ENCODE measurements around the gene METTL1.
A peak's percentile ranks its signal among the peaks of the same experiment; 100 is the strongest.

METTL1 gene

DNA sequence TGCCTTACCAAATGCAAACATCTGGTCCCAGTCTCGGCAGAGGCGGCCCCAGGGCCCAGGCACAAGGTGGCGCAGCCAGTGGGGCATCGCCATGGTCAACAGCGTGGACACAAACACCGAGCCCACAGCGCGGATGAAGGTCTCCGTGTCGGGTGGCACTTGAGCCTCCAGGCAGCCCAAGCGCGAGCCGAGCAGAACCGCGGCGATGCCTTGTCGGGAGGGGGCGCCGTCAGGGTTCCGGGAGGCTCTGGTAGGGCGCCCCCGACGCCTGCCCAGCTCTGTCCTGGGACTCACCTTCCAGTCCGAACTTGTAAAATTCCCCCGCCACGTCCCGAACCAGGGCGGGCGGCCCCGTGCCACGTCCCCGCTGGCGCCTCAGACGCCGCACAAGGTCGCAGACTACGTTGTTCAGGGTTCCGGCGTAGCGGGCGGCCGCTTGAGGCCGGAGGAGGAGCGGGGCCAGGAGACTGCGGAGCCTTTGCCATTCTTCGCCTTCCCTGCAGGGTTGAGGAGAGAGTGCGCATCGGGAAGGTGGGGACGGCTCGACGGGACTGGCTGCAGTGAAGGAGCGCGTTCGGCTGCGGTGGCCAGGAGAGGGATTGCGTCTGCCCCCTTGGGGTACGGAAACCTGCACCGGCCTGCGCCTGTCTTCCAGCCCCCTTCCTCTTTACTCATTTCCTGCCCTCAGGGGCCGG lies 6.8 kb downstream of the METTL1 start:
- no peak for DNase-seq (ENCODE audit: insufficient read length, low spot score)
- peak; percentile 85 for FAIRE-seq
- TF ChIP-seq TAF1 (IDR thresholded peaks at IDR 0.05; ENCODE audit: low read depth, low read length) (no peak), POLR2AphosphoS5 (IDR thresholded peaks at IDR 0.05; ENCODE audit: low read depth, low read length) (no peak), SPI1 (IDR thresholded peaks at IDR 0.05; ENCODE audit: low read depth, low read length) (0 out of 2 replicates have a peak, but pooled peaks have one; percentile 17)

DNA sequence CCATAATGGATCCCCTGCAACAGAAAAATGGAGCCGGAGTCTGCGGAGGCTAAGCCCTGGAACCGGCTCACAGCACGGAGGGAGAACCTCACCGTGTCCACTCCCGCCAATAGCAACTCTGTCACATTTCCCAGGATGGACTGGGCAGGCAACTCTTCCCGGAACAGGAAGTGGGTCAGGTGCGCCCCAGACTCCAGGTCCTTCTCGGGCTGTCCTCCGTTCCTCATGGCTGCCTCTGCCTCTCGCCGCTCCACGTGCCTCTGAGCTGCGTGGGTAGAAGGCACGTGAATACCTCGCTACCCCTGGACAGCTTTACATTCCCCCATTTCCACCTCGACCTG lies 7.3 kb downstream of the METTL1 start:
- DNase-seq (ENCODE audit: insufficient read length, low spot score) = no peak
- no peak for TF ChIP-seq PAX5 (IDR thresholded peaks at IDR 0.05; ENCODE audit: insufficient read depth, low read length, severe bottlenecking)
- no peak for TF ChIP-seq POLR2A (IDR thresholded peaks at IDR 0.05; ENCODE audit: low read depth, low read length)
- 0 out of 2 replicates have a peak, but pooled peaks have one; percentile 17 for TF ChIP-seq SPI1 (IDR thresholded peaks at IDR 0.05; ENCODE audit: low read depth, low read length)
- peak; percentile 5 for FAIRE-seq

DNA sequence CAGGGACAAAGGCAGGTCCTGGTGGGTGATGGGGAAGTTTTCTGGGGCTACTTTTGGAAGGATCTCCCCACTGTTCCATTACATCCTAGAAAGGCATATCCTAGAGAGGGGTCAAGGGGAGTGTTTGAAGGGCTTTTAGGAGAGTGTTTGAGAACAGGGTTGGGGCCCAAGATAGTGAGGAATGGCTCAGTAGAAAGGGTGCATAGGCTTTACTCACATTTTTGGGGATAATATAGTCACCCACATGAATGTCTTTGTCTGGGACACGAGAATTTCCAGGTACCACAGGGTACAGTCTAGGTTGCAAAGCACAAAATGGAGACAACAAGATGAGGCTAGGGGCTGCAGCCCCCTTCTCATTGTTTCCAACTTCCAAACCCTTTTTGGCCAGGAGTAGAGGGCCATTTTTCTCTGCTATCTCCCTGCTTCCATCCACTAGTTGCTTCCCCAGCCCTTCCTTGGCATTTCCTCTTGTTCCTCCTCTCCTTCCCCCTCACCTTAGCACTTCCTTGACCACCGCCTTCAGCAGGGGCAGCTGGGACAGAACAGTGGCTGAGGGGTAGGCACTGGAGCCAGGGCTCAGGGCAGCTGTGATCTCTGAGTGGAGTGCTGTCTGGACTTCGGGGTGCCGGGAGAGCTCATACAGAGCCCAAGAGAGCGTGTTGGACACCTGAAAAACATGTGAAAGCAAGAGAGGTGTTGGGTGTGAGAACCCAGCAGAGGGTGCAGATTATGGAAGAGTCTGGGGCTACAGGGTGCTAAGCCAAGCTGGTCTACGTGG lies 7.8 kb downstream of the METTL1 start:
- FAIRE-seq (no peak), DNase-seq (ENCODE audit: insufficient read length, low spot score) (no peak)
- TF ChIP-seq POLR2A (IDR thresholded peaks at IDR 0.05; ENCODE audit: low read depth, low read length) = no peak
- TF ChIP-seq POU2F2 (IDR thresholded peaks at IDR 0.05; ENCODE audit: low read depth, low read length) = no peak
- TF ChIP-seq TAF1 (IDR thresholded peaks at IDR 0.05; ENCODE audit: low read depth, low read length) = no peak
- no peak for TF ChIP-seq PAX5 (IDR thresholded peaks at IDR 0.05; ENCODE audit: insufficient read depth, low read length, severe bottlenecking)
- no peak for TF ChIP-seq POLR2AphosphoS5 (IDR thresholded peaks at IDR 0.05; ENCODE audit: low read depth, low read length)
- no peak for TF ChIP-seq SPI1 (IDR thresholded peaks at IDR 0.05; ENCODE audit: low read depth, low read length)

DNA sequence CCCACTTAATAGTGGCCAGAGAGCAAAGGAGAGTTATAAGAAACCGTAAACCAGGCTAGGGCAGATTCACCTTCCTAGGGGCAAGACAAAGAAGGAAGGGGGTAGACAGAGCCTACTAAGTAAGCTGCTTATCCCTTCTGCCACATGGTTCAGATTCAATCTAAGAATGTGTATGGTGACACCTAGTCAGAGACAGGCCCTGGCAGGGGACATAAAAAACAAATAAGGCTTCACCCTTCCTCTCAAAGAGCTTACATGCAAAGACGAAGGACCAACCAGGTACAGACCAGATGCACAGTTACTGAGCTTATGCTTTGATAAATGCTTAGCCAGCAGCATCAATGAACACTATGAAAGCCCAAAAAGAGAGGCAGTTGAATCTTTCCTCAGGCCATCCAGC lies 9.4 kb downstream of the METTL1 start:
- FAIRE-seq = no peak

DNA sequence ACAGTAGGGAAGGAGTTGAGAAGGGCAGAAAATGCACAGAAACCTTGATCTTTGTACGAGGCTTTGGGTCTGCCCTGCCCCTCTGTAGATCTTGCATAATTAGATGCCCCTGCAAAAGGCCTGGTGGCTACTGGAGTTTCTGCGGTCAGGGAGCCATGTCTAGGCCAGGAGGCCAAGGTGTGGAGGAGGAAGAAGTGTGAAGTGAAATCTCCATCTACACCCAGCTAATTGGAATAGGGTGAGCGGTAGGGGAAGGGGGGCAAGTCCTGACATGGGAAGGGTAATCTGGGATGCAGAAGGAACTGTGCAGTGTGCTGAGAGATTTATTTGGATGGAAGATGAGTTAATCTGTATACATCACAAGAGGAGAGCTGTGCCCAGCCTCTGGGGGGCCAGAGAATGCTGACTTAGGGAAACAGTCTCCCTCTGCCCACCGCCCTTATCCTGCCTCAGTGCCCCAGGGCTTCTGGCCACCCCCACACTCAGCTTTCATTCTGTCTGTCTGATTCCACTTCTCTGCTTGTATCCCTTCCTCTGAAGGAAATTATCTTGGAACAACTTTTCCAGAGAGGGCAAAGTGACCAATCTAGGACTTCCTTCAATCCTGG lies 10.4 kb downstream of the METTL1 start:
- TF ChIP-seq PAX5 (IDR thresholded peaks at IDR 0.05; ENCODE audit: insufficient read depth, low read length, severe bottlenecking) = no peak
- TF ChIP-seq TAF1 (IDR thresholded peaks at IDR 0.05; ENCODE audit: low read depth, low read length) = no peak
- no peak for TF ChIP-seq POLR2AphosphoS5 (IDR thresholded peaks at IDR 0.05; ENCODE audit: low read depth, low read length)
- TF ChIP-seq SPI1 (IDR thresholded peaks at IDR 0.05; ENCODE audit: low read depth, low read length) = no peak
- TF ChIP-seq POLR2A (IDR thresholded peaks at IDR 0.05; ENCODE audit: low read depth, low read length) = no peak
- DNase-seq (ENCODE audit: insufficient read length, low spot score) (no peak), FAIRE-seq (no peak)

More for the DNA sequence above, 9.4 kb downstream of the METTL1 start:
- TF ChIP-seq PAX5 (IDR thresholded peaks at IDR 0.05; ENCODE audit: insufficient read depth, low read length, severe bottlenecking) (no peak), TAF1 (IDR thresholded peaks at IDR 0.05; ENCODE audit: low read depth, low read length) (no peak), POLR2AphosphoS5 (IDR thresholded peaks at IDR 0.05; ENCODE audit: low read depth, low read length) (no peak), POLR2A (IDR thresholded peaks at IDR 0.05; ENCODE audit: low read depth, low read length) (no peak), SPI1 (IDR thresholded peaks at IDR 0.05; ENCODE audit: low read depth, low read length) (no peak), POU2F2 (IDR thresholded peaks at IDR 0.05; ENCODE audit: low read depth, low read length) (no peak)
- DNase-seq (ENCODE audit: insufficient read length, low spot score) = no peak

DNA sequence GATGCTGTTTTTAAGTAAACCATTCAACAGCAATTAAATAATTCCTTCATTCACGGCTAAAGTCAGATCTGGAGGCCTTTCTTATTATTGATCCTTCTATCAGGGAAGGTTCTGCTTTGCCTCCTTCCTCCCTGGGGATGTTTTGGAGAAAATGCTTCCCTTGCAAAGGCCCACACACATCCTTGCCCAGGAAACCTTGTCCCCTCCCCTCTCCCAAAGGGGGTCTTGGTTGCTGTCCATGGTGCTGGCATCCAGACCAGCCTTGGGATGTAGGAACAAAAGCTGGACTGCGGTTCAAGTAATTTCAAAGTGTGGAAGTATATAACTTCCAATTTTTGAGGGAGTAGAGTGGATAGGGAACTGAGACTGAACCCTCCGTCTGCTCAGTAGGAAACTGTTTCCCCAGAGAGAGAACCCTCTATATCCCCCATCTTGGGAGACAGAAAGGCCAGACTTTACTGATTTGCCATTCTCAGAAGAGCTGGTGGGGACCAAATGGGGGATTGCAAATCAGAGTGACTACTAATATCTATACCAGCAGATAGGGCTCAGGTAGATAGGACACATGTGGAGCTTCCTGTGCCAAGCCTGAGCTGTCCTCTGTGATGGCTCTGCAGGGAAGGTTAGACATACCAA lies 11.4 kb downstream of the METTL1 start:
- FAIRE-seq (no peak), DNase-seq (ENCODE audit: insufficient read length, low spot score) (no peak)
- TF ChIP-seq POLR2A (IDR thresholded peaks at IDR 0.05; ENCODE audit: low read depth, low read length) = no peak
- TF ChIP-seq PAX5 (IDR thresholded peaks at IDR 0.05; ENCODE audit: insufficient read depth, low read length, severe bottlenecking) = no peak
- TF ChIP-seq POU2F2 (IDR thresholded peaks at IDR 0.05; ENCODE audit: low read depth, low read length) = no peak
- no peak for TF ChIP-seq POLR2AphosphoS5 (IDR thresholded peaks at IDR 0.05; ENCODE audit: low read depth, low read length)
- TF ChIP-seq SPI1 (IDR thresholded peaks at IDR 0.05; ENCODE audit: low read depth, low read length) = no peak
- no peak for TF ChIP-seq TAF1 (IDR thresholded peaks at IDR 0.05; ENCODE audit: low read depth, low read length)

DNA sequence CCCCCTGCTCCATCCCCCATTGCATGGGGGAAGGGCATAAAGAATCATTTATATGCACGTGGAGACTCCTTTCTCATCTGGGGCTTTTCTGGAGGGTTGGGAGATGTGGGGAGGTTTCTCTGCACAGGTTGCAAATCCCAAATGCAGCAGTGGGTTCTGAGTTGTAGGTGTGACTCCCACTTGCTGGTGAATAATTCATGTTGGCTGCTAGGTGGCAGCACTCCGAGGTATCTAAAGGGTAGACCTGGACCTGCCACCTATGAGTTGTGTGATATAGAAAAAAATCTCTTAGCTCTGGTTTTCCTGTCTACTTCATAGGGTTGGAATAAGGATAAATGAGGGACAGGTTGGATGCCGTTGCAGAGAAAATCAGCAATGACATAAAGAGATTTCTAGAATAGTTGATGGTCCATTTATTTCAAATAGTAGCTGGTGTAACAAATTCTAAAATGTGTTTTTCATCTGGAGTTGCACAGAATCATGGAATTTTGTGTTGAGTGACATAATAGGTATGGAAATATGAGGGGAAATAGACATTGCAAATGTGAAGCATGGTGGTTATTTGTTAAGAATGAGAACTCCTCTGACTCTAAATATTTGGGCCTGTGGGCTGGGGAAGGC lies 12.4 kb downstream of the METTL1 start:
- DNase-seq (ENCODE audit: insufficient read length, low spot score) (no peak), FAIRE-seq (peak; percentile 43)
- no peak for TF ChIP-seq TAF1 (IDR thresholded peaks at IDR 0.05; ENCODE audit: low read depth, low read length)
- TF ChIP-seq POLR2A (IDR thresholded peaks at IDR 0.05; ENCODE audit: low read depth, low read length) = no peak
- no peak for TF ChIP-seq PAX5 (IDR thresholded peaks at IDR 0.05; ENCODE audit: insufficient read depth, low read length, severe bottlenecking)
- TF ChIP-seq POU2F2 (IDR thresholded peaks at IDR 0.05; ENCODE audit: low read depth, low read length) = 0 out of 2 replicates have a peak, but pooled peaks have one; percentile 12
- no peak for TF ChIP-seq POLR2AphosphoS5 (IDR thresholded peaks at IDR 0.05; ENCODE audit: low read depth, low read length)
- no peak for TF ChIP-seq SPI1 (IDR thresholded peaks at IDR 0.05; ENCODE audit: low read depth, low read length)

DNA sequence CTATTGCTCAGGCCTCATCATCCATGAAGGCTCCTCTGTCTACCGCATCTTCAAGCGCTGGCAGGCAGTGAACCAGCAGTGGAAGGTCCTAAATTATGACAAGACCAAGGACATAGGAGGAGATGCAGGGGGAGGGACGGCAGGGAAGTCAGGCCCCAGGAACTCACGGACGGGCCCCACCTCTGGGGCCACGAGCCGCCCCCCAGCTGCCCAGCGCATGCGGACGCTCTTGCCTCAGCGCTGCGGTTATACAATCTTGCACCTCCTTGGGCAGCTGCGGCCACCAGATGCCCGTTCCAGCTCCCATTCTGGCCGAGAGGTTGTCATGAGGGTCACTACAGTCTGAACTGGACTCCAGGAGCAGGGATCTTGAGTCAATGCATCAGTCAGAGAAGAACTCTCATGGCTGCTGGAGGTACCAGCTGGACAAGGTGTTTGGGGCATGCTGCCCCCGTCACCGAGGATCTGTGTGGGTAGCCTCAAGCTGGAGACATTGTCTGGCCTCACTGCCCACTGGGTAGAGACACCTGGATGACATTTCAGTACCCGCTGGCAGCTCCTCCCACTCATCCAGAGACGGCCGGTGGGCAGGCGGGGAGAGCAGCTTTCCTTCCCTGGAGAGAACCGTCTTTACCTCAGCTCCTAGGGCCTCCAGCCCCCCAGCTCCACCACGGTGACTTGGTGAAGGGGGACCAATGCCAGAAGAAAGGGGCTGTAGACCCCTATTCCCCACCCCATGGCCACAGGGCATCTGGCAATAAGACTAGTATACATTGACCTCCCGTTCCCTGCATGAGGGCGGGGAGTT lies 13.1 kb downstream of the METTL1 start:
- DNase-seq (ENCODE audit: insufficient read length, low spot score) (no peak), FAIRE-seq (no peak)
- TF ChIP-seq POLR2AphosphoS5 (IDR thresholded peaks at IDR 0.05; ENCODE audit: low read depth, low read length) (no peak), POLR2A (IDR thresholded peaks at IDR 0.05; ENCODE audit: low read depth, low read length) (no peak), TAF1 (IDR thresholded peaks at IDR 0.05; ENCODE audit: low read depth, low read length) (no peak), PAX5 (IDR thresholded peaks at IDR 0.05; ENCODE audit: insufficient read depth, low read length, severe bottlenecking) (no peak)
